ENCODE results near the gene ANKMY1. TPM values are rescaled to one million over a fixed set of nuclear protein-coding genes. Genes with fewer than 3 reads are reported as not detected.
A peak's percentile ranks its signal among the peaks of the same experiment; 100 is the strongest.

The ANKMY1 gene
- total RNA-seq, 2 donors from 2014 or later: 3.7 to 7.9 TPM

DNA sequence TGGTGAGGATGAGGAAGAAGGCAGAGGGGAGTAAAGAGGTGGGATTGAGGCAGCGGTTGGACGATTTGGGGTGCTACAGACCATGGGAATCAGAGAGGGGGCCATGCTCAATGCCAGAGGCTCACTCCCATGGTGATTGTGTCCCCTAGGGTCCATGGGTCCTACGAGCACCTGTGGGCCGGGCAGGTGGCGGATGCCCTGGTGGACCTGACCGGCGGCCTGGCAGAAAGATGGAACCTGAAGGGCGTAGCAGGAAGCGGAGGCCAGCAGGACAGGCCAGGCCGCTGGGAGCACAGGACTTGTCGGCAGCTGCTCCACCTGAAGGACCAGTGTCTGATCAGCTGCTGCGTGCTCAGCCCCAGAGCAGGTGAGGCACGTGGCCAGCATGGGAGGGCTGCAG is 34.0 kb upstream of the ANKMY1 start:
- H3K27me3 ChIP-seq: no peaks in the 10 kb centered on the region
- H3K9me3 ChIP-seq: no peaks in the 10 kb centered on the region
- H3K27ac ChIP-seq: no peak overlapping the region
- DNase-seq (ENCODE audit: low spot score): no peak
- peaks cover 9% of the 10 kb centered on the region for H3K36me3 ChIP-seq
- H3K4me1 ChIP-seq: peaks cover 0 to 60% of the 10 kb centered on the region in 2 donors
- TF ChIP-seq, protein P1, sequence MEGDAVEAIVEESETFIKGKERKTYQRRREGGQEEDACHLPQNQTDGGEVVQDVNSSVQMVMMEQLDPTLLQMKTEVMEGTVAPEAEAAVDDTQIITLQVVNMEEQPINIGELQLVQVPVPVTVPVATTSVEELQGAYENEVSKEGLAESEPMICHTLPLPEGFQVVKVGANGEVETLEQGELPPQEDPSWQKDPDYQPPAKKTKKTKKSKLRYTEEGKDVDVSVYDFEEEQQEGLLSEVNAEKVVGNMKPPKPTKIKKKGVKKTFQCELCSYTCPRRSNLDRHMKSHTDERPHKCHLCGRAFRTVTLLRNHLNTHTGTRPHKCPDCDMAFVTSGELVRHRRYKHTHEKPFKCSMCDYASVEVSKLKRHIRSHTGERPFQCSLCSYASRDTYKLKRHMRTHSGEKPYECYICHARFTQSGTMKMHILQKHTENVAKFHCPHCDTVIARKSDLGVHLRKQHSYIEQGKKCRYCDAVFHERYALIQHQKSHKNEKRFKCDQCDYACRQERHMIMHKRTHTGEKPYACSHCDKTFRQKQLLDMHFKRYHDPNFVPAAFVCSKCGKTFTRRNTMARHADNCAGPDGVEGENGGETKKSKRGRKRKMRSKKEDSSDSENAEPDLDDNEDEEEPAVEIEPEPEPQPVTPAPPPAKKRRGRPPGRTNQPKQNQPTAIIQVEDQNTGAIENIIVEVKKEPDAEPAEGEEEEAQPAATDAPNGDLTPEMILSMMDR (IDR thresholded peaks at IDR 0.05): no peak
- H3K4me3 ChIP-seq: no peak overlapping the region

DNA sequence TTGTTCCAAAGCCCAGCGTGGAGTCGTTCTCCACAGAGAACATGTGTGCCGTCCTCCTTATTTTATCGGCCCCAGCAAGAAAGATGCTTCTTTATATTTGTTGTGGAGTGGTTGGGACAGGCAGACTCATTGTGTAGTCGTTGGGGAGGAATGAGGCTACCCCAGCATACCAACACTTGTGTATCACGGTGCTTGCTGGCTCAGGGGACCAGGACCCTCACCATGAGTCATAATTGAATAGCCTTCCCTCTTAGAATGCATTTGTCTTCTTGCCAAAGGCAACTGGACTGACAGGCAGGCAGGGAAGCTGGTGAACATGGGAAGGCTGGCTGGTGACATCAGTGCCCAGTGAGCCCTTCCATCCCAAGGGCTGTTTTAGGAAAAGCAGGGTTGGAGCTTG is 33.4 kb upstream of the ANKMY1 start:
- no peak for DNase-seq (ENCODE audit: low spot score)
- Histone ChIP-seq H3K4me1 (peaks cover 0 to 56% of the 10 kb centered on the region in 2 donors), H3K9me3 (no peaks in the 10 kb centered on the region), H3K4me3 (no peak overlapping the region), H3K36me3 (peaks cover 9% of the 10 kb centered on the region), H3K27me3 (no peaks in the 10 kb centered on the region), H3K27ac (no peak overlapping the region)
- TF ChIP-seq, protein P1 (IDR thresholded peaks at IDR 0.05): no peak

DNA sequence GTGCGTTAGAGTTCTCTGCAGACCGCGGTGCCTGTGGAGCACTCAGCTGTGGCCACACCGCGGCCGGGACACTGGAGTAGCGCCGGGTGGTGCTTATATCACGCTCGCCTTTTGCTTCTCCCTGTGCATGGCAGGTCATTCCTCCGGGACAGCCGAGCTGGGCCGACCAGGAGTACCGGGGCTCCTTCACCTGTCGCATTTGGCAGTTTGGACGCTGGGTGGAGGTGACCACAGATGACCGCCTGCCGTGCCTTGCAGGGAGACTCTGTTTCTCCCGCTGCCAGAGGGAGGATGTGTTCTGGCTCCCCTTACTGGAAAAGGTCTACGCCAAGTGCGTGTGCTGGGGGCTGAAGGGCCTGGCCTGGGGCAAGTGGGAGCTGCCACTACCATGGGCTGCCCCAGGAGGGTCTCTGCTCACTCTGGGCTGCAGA is 32.9 kb upstream of the ANKMY1 start:
- Histone ChIP-seq H3K27me3 (no peaks in the 10 kb centered on the region), H3K9me3 (no peaks in the 10 kb centered on the region), H3K27ac (peak overlapping the region in 1 of 2 donors; percentile 13), H3K36me3 (peaks cover 9% of the 10 kb centered on the region), H3K4me1 (peaks cover 0 to 53% of the 10 kb centered on the region in 2 donors), H3K4me3 (no peak overlapping the region)
- TF ChIP-seq, protein P1 (IDR thresholded peaks at IDR 0.05): no peak
- DNase-seq (ENCODE audit: low spot score): no peak

DNA sequence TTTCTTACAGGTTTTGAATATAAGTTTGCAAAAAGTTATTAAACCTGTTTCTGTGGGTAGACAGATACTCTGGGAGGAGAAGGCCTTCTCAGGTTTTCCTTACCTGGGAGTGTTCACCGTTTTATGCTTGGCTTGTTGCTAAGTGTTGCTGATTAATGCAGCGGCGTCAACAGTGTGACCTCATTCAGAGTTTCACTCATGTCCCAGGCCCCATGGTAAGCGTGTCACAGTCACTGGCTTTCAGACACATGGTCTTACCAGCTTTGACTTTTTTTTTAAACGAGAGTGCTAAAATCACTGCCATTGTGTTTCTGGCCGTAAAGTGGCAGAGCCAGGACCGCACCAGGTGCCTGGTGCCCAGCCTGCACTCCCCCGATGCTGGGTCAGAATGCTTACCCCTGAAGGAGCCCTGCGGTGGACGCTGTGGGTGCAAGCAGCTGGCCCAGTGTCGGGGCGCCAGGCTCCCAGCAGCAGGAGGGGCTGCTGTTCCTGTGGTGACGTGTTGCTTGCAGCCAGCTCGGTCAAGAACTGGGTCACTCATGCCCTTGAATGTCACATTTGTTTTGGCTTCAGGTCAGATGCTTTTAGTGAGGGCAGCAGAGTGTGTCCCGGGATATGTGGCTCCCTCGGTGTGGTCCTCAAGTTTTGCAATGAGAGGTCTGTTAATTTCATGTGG is 32.2 kb upstream of the ANKMY1 start:
- Histone ChIP-seq H3K27me3 (no peaks in the 10 kb centered on the region), H3K36me3 (peaks cover 9% of the 10 kb centered on the region), H3K9me3 (no peaks in the 10 kb centered on the region), H3K27ac (peak overlapping the region in 1 of 2 donors; percentile 13), H3K4me3 (no peak overlapping the region), H3K4me1 (peaks cover 0 to 53% of the 10 kb centered on the region in 2 donors)
- TF ChIP-seq, protein P1 (IDR thresholded peaks at IDR 0.05): no peak
- DNase-seq (ENCODE audit: low spot score): no peak

DNA sequence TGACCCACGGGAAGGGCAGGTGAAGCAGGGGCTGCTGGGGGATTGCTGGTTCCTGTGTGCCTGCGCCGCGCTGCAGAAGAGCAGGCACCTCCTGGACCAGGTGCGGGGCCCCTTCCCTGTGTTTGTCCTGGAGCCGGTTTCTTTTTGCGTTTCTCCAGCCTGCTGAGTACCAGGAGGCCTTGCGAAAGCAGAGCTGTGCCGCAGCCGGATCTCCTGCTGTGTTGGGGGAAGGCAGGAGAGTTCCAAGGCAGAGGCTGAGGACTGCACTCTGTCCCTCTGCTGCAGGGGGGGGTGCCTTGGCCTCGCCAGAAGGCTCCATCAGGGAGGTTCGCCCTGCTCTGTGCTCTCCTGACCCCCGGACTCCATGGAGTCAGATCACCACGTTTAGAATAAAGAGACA is 31.6 kb upstream of the ANKMY1 start:
- Histone ChIP-seq H3K9me3 (no peaks in the 10 kb centered on the region), H3K4me3 (no peak overlapping the region), H3K27ac (peak overlapping the region in 1 of 2 donors; percentile 13), H3K4me1 (peaks cover 0 to 53% of the 10 kb centered on the region in 2 donors), H3K36me3 (peaks cover 9% of the 10 kb centered on the region), H3K27me3 (no peaks in the 10 kb centered on the region)
- no peak for DNase-seq (ENCODE audit: low spot score)
- TF ChIP-seq, protein P1 (IDR thresholded peaks at IDR 0.05): no peak

DNA sequence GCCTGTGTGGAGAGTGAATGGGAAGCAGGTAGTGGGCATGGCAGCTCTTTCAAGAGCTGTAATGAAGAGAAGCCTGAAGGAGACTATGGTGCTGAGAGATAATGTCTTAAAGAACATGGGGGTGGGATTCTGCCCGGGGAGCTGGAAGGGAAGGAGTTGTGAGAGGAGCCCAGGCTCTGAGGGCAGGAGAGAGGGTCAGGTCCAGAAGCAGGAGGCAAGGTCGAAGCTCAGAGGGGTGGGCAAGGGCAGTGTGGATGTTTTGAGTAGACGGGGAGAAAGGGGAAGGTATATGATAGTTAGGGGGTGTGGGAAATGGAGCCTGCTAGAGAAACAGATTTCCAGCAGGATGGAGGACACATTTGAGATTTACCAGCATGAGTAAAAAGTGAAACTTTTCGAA is 30.9 kb upstream of the ANKMY1 start:
- TF ChIP-seq, protein P1 (IDR thresholded peaks at IDR 0.05): no peak
- H3K27me3 ChIP-seq: no peaks in the 10 kb centered on the region
- no peak overlapping the region for H3K4me3 ChIP-seq
- H3K4me1 ChIP-seq: peaks cover 0 to 53% of the 10 kb centered on the region in 2 donors
- H3K9me3 ChIP-seq: no peaks in the 10 kb centered on the region
- peaks cover 9% of the 10 kb centered on the region for H3K36me3 ChIP-seq
- no peak overlapping the region for H3K27ac ChIP-seq
- no peak for DNase-seq (ENCODE audit: low spot score)
